G401.6 (cell line): ENCODE results near the gene TRIM75.
"Not testable (repeated sequence)": the region's sequence is repeated elsewhere in the genome, so short reads cannot be mapped to it uniquely, and the experiment has no call there.

Experiments
- FAIRE-seq: peaks from 2 replicates; lab custom pipeline; 2012; peaks lifted over from hg19 to GRCh38; lab: Jason Lieb, UNC

TRIM75 gene

GRCh38 chr4:165053645-165054044 lies at the start of gene TRIM75:
TSS of gene TRIM75 (plus strand) at chr4:165053866. CDS start at chr4:165059148, 5,282 bp downstream.
- FAIRE-seq, result no peak

GRCh38 chr4:165005352-165005925 lies 48.2 kb upstream of the TRIM75 start:
- no peak for FAIRE-seq

GRCh38 chr4:165006456-165006855 lies 47.2 kb upstream of the TRIM75 start:
- no peak for FAIRE-seq

GRCh38 chr4:165006886-165007285 lies 46.8 kb upstream of the TRIM75 start:
- no peak for FAIRE-seq

GRCh38 chr4:165009493-165010227 lies 44.0 kb upstream of the TRIM75 start:
- no peak for FAIRE-seq

GRCh38 chr4:165010487-165010886 lies 43.2 kb upstream of the TRIM75 start:
- FAIRE-seq, result no peak

GRCh38 chr4:165010991-165011390 lies 42.7 kb upstream of the TRIM75 start:
- FAIRE-seq, result no peak

GRCh38 chr4:165011403-165011802 lies 42.3 kb upstream of the TRIM75 start:
- FAIRE-seq, result no peak

GRCh38 chr4:165013691-165014090 lies 40.0 kb upstream of the TRIM75 start:
- FAIRE-seq, result no peak

GRCh38 chr4:165016971-165017370 lies 36.7 kb upstream of the TRIM75 start:
- no peak for FAIRE-seq

- not testable (repeated sequence) for FAIRE-seq
Measured at GRCh38 chr4:165019995-165020394, 33.7 kb upstream of the TRIM75 start.

GRCh38 chr4:165025782-165026181 lies 27.9 kb upstream of the TRIM75 start:
- not testable (repeated sequence) for FAIRE-seq

GRCh38 chr4:165027762-165028402 lies 25.8 kb upstream of the TRIM75 start:
- FAIRE-seq, result no peak

GRCh38 chr4:165031436-165032211 lies 22.0 kb upstream of the TRIM75 start, which contains the start of gene TRIM60:
TSS of gene TRIM60 (plus strand) at chr4:165031999. CDS start at chr4:165040073, 8,074 bp downstream.
- no peak for FAIRE-seq

GRCh38 chr4:165048170-165048569 lies 5.5 kb upstream of the TRIM75 start:
- no peak for FAIRE-seq

- FAIRE-seq, result no peak
Measured at GRCh38 chr4:165052627-165053026, 1.0 kb upstream of the TRIM75 start.

GRCh38 chr4:165055601-165056000 lies 1.9 kb downstream of the TRIM75 start:
- no peak for FAIRE-seq

- no peak for FAIRE-seq
Measured at GRCh38 chr4:165058666-165059065, 5.0 kb downstream of the TRIM75 start.

GRCh38 chr4:165059386-165059785 lies 5.7 kb downstream of the TRIM75 start:
- FAIRE-seq, result no peak

- no peak for FAIRE-seq
Measured at GRCh38 chr4:165060938-165061337, 7.3 kb downstream of the TRIM75 start.

- FAIRE-seq, result no peak
Measured at GRCh38 chr4:165070560-165070959, 16.9 kb downstream of the TRIM75 start.

- not testable (repeated sequence) for FAIRE-seq
Measured at GRCh38 chr4:165073346-165073745, 19.7 kb downstream of the TRIM75 start.
